HG03457 (cell line): ENCODE results near the gene LAGE3.

Experiments used
- ATAC-seq: cut with Tn5 transposase; IDR thresholded peaks from one replicate; pipeline ENCODE4 v1.9.1; 2021; ENCODE audit warnings: moderate number of reproducible peaks; ENCODE audit not compliant: unreplicated experiment

Gene LAGE3

GRCh38 chrX:154436983-154437752 is 41.9 kb downstream of the LAGE3 start, which contains the start of gene GDI1:
TSS of gene GDI1 (plus strand) at chrX:154437154. CDS start at chrX:154437255, 101 bp downstream.
- ATAC-seq = no peak

DNA sequence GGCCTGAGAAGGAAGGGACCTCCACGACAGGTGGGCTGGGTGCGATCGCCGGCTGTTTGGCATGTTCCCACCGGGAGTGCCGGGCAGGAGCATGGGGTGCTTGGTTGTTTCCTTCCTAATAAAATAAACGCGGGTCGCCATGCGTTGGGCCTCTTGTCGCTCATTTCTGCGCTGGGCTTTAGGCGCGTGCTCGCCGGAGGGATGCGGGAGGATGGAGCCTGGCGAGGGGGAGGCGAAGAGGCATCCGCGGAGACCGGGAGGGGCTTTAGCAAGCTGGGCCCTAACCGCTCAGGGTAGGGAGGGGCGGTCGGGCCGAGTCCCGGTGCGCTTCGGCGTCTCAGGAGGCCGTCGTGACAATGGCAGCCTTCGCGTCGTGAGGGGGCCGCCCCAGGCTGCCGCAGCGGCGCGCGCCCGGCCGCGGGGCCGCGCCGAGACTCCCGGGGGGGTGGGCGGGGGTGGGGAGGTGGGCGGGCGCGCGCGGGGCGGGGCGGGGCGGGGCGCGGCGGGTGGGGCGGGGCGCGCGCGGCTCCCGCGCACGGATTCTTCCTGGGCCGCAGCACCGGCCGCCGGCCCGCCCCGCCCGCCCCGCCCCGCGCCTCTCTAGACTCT is 42.6 kb downstream of the LAGE3 start:
- no peak for ATAC-seq

DNA sequence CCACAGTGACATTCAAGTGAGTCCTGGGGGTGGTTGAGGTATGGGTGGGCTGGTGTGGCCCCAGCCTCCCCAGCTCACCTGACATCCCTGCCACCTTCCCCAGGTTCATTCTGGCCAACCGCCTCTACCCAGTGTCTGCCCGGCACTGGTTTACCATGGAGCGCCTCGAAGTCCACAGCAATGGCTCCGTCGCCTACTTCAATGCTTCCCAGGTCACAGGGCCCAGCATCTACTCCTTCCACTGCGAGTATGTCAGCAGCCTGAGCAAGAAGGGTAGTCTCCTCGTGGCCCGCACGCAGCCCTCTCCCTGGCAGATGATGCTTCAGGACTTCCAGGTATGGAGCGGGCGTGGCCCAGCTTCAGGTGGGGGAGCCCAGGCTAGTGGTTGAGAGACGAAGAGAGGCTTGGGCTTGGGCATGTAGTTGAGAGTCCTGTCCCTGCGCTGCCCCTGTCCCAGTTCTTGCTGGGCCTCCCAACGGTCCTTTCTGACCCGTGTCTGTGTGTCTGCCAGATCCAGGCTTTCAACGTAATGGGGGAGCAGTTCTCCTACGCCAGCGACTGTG is 43.8 kb downstream of the LAGE3 start:
- ATAC-seq = no peak

DNA sequence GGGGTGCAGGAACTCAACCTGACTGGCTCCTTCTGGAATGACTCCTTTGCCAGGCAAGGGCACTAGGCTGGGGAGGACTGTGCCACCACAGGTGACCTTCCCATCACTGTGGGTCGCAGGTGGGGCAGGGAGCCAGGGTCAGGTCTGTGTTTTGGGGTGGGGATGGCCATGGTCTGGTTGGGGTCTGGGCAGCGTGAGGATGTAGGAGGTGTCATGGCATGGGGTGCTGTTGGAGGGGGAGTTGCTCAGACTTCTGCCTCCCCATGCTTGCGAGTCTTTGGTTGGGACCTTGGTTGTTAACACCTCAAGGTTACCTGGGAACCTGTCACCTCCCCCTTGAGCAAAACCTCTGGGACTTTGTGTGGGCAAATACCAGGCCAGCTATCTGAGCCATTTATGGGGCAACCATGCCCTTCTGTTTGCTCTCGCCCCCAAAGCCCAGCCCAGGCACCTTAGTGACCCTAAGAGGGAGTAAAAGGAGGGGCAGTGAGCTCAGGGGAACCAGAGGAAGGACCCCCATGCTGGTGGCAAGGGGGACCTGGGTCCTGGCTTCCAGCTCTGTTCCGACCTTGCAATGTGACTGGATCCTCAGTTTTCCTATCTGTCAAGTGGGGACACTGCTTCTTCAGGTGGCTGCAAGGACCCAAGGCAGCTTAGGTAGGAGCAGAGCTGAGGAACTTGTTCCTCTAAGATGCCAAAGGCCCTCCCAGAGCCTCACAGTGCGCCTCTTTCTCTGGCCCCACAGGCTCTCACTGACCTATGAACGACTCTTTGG is 44.5 kb downstream of the LAGE3 start:
- no peak for ATAC-seq

- no peak for ATAC-seq
These were observed 45.5 kb downstream of the LAGE3 start for GRCh38 chrX:154433605-154434004.

DNA sequence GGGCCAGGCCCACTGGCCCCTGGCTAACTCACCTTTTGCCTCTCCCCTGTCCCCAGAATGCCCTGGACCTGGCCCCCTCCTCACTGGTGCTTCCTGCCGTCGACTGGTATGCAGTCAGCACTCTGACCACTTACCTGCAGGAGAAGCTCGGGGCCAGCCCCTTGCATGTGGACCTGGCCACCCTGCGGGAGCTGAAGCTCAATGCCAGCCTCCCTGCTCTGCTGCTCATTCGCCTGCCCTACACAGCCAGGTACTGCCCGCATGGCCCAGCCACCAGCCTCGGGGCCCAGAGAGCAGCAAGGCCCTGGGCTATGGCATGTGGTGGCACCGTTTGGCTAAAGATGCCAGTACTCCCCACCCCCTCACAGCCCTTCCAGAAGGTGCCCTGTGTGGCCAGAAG is 46.9 kb downstream of the LAGE3 start:
- ATAC-seq = no peak

DNA sequence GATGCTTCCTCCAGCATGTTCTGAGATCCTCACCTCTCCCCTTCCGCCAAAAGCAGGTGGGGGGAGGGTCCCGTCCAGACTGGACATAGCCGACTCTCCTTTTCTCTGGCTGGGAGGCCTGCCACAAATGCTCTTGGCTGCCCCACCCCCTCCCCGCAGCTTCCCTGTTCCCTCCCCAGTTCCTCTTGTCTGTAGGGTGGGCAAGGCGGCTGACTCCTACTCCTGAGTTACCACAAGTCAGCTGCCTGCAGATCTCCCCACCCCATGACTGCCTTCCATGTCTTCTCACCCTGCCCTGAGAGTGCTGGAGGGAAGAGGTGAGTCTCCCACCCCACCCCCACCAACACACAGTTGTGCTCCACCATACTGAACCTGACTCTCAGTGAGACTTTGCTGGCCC is 47.7 kb downstream of the LAGE3 start:
- no peak for ATAC-seq

GRCh38 chrX:154430916-154431315 is 48.2 kb downstream of the LAGE3 start:
- no peak for ATAC-seq

- ATAC-seq = no peak
These were observed 48.6 kb downstream of the LAGE3 start for GRCh38 chrX:154430479-154430878.

DNA sequence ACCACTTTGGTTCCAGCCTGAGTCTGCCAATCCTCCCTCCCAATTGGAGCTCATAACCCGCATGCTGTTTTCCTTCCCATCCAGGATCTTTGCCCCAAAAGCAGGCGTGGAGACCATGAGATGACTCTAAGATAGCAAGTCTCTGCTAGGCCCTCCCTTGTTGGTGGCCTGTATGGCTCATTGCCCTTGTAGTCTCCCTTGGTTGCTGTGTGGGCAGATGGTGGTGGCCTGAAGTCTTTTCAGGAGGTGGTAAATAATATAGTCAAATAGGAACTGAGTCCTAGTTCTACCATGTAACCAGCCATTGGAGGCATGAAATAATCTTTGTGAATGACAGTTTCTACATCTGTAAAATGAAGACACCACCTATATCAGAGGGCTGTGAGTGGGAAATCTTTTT is 49.4 kb downstream of the LAGE3 start:
- no peak for ATAC-seq

DNA sequence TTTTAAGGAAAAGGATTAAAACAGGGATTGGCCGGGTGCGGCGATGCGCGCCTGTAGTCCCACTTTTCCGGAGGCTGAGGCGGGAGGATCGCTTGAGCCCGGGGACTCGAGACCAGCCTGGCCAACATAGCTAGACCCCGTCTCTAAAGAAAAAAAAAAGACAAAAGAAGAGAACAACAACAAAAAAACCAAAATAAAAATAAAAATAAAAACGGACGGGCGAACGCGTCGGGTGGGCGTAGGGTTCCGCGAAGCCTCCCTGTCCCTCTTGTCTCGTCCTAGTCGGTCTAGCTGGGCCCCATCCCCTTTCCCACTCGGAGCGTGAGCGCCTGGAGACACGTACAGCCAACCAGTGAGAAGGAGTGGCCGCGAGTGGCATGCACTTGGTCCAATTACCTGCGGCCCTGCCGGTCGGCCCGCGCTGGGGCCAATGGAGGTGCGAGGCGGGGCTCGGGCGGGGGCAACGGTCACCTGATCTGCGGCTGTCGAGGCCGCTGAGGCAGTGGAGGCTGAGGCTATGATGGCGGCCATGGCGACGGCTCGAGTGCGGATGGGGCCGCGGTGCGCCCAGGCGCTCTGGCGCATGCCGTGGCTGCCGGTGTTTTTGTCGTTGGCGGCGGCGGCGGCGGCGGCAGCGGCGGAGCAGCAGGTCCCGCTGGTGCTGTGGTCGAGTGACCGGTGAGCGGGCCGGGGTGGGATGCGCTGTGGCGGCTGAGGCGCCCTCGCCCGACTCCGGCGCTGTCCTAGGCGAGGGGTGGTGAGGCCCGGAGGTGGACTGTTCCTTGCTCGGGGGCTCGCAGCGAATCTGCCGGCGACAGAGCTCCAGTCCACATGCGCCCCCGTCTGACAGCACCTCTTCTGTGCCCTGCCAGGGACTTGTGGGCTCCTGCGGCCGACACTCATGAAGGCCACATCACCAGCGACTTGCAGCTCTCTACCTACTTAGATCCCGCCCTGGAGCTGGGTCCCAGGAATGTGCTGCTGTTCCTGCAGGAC is 50.6 kb downstream of the LAGE3 start, which contains the start of gene ATP6AP1:
TSS of gene ATP6AP1 (plus strand) at position 502 of the 996 bp plus-strand sequence. CDS start at position 518, 16 bp downstream.
- peak; percentile 90 for ATAC-seq
